Measurements from ENCODE around the gene NOP53. TPM values are rescaled to one million over a fixed set of nuclear protein-coding genes. Genes with fewer than 3 reads are reported as not detected.

NOP53 gene
- polyA plus RNA-seq, 1 donor from 2014 or later: 87.0 TPM

- TF ChIP-seq EZH2 (IDR thresholded peaks at IDR 0.05; ENCODE audit: borderline replicate concordance, insufficient read depth, low read length, poor library complexity, severe bottlenecking) (no peak), POLR2AphosphoS5 (IDR thresholded peaks at IDR 0.05) (no peak), SMC3 (conservative IDR thresholded peaks at IDR 0.05; ENCODE audit: poor library complexity) (no peak), EP300 (conservative IDR thresholded peaks at IDR 0.05; ENCODE audit: poor library complexity, severe bottlenecking) (no peak), RAD21 (conservative IDR thresholded peaks at IDR 0.05) (no peak), REST (IDR thresholded peaks at IDR 0.05; ENCODE audit: borderline replicate concordance) (no peak), CTCF (IDR thresholded peaks at IDR 0.05; ENCODE audit: poor library complexity, severe bottlenecking) (no peak), MXI1 (conservative IDR thresholded peaks at IDR 0.05; ENCODE audit: poor library complexity, severe bottlenecking) (no peak), TAF1 (IDR thresholded peaks at IDR 0.05; ENCODE audit: low read depth) (no peak)
- H2AFZ ChIP-seq (ENCODE audit: low read depth, low read length): no peak within 1 kb of the TSS
- H3F3A ChIP-seq (ENCODE audit: insufficient read depth, low read length, poor library complexity, severe bottlenecking): no peaks in the 10 kb centered on the region
- H3K9ac ChIP-seq (ENCODE audit: low read length): no peak within 1 kb of the TSS
- H3K4me2 ChIP-seq (ENCODE audit: low read length): no peak within 1 kb of the TSS
- no peaks in the 10 kb centered on the region for H3K9me2 ChIP-seq (ENCODE audit: insufficient read depth, low read length)
- H3K79me2 ChIP-seq (replicated peaks; ENCODE audit: insufficient read depth, low read length): no peaks in the 10 kb centered on the region
- H3K36me3 ChIP-seq (ENCODE audit: insufficient read depth, low read length): no peaks in the 10 kb centered on the region
- H4K20me1 ChIP-seq (ENCODE audit: insufficient read depth): no peaks in the 10 kb centered on the region
- no peak within 1 kb of the TSS for H3K4me3 ChIP-seq (ENCODE audit: low read length)
- no peak within 1 kb of the TSS for H3K27ac ChIP-seq (ENCODE audit: low read length)
- peaks cover 13% of the 10 kb centered on the region for H3K27me3 ChIP-seq (ENCODE audit: insufficient read depth, low read depth, low read length)
- no peaks in the 10 kb centered on the region for H3K9me3 ChIP-seq (ENCODE audit: low read length)
Observed at GRCh38 chr19:47713046-47714021, 32.0 kb upstream of the NOP53 start, which contains the start of gene EHD2. Gene EHD2 (plus strand): TSS chr19:47713422. CDS start chr19:47716613, 3,191 bp downstream.

DNA sequence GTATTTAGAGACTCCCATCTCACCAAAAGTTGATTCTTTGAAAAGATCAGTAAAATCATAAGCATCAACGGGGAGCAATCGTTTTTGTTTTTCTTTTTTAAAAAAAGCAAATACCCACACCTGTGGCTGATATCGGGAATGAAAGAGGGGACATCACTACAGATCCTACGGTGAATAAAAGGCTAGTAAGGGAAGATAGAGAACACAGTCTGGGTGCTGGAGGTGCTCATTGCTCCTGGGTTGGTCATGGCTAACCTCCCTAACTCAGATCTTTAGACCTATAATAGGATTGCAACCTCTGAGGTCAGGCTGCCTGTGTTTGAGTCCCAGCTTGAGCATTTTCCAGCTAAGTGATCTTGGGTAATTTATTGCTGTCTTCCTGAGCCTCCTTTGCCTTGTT lies 31.0 kb upstream of the NOP53 start:
- no peak overlapping the region for H3K4me3 ChIP-seq (ENCODE audit: low read length)
- H2AFZ ChIP-seq (ENCODE audit: low read depth, low read length): no peak overlapping the region

More for the DNA sequence above, 31.0 kb upstream of the NOP53 start:
- Histone ChIP-seq H3F3A (ENCODE audit: insufficient read depth, low read length, poor library complexity, severe bottlenecking) (no peaks in the 10 kb centered on the region), H3K27ac (ENCODE audit: low read length) (no peak overlapping the region), H3K27me3 (ENCODE audit: insufficient read depth, low read depth, low read length) (peaks cover 13% of the 10 kb centered on the region), H4K20me1 (ENCODE audit: insufficient read depth) (no peaks in the 10 kb centered on the region), H3K4me2 (ENCODE audit: low read length) (no peak overlapping the region), H3K9ac (ENCODE audit: low read length) (no peak overlapping the region), H3K79me2 (replicated peaks; ENCODE audit: insufficient read depth, low read length) (no peaks in the 10 kb centered on the region), H3K9me2 (ENCODE audit: insufficient read depth, low read length) (no peaks in the 10 kb centered on the region), H3K9me3 (ENCODE audit: low read length) (no peaks in the 10 kb centered on the region), H3K36me3 (ENCODE audit: insufficient read depth, low read length) (no peaks in the 10 kb centered on the region)
- TF ChIP-seq EZH2 (IDR thresholded peaks at IDR 0.05; ENCODE audit: borderline replicate concordance, insufficient read depth, low read length, poor library complexity, severe bottlenecking) (no peak), EP300 (conservative IDR thresholded peaks at IDR 0.05; ENCODE audit: poor library complexity, severe bottlenecking) (no peak), CTCF (IDR thresholded peaks at IDR 0.05; ENCODE audit: poor library complexity, severe bottlenecking) (no peak), REST (IDR thresholded peaks at IDR 0.05; ENCODE audit: borderline replicate concordance) (no peak), SMC3 (conservative IDR thresholded peaks at IDR 0.05; ENCODE audit: poor library complexity) (no peak), POLR2AphosphoS5 (IDR thresholded peaks at IDR 0.05) (no peak), TAF1 (IDR thresholded peaks at IDR 0.05; ENCODE audit: low read depth) (no peak), MXI1 (conservative IDR thresholded peaks at IDR 0.05; ENCODE audit: poor library complexity, severe bottlenecking) (no peak), RAD21 (conservative IDR thresholded peaks at IDR 0.05) (no peak)
